ENCODE data around the gene POGLUT2.

Gene POGLUT2

DNA sequence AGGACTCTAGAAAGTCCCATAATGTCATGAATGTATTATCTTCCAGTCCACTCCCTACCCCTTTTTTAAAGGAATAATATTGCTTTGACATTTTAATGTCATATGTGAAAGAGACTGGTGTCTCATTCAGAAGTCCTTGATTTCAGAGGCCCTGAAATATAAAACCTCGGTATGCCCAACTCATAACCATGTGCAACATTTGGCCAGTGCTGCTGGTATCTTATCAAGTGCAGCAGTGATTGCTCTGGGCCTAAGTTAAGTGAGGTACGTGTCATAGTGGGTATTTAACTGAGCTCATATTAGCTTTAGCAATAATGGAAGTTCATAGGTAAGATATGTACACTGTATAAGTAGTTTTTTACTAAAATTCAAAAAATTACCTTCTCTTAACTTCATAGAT lies 39.9 kb downstream of the POGLUT2 start:
- DNase-seq (ENCODE audit: low read depth), result no peak

DNA sequence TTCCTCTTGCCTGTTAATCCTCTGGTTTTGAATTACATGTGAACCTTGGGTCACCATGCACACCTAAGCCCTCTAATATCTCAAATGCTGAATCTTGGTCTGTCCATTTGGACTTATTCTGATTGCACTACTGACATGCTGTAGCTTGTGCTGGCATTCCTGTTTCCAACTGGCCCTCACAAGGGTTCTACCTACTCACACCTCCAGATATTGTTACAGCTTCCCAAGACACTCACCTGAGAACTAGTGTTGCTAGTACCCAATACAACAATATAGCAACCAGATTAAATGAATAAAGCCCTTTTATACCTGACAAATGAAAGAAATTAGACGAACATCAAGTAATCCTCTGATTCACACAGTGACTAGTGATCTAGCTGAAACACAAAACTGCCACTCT lies 41.8 kb downstream of the POGLUT2 start:
- DNase-seq (ENCODE audit: low read depth), result no peak
- Histone ChIP-seq H3K36me3 (ENCODE audit: control insufficient read depth, insufficient read depth, low read length, severe bottlenecking) (no peaks in the 10 kb centered on the region), H3K4me1 (ENCODE audit: control insufficient read depth, insufficient read depth, low read length) (no peaks in the 10 kb centered on the region), H3K27me3 (replicated peaks; ENCODE audit: control insufficient read depth, insufficient read depth, low read length) (no peaks in the 10 kb centered on the region), H3K9me3 (ENCODE audit: control insufficient read depth, low read length) (no peaks in the 10 kb centered on the region), H3K9ac (ENCODE audit: low read length) (no peak overlapping the region), H3K4me3 (ENCODE audit: low read length) (no peak overlapping the region)

More for the DNA sequence above, 39.9 kb downstream of the POGLUT2 start:
- Histone ChIP-seq H3K4me3 (ENCODE audit: low read length) (no peak overlapping the region), H3K4me1 (ENCODE audit: control insufficient read depth, insufficient read depth, low read length) (no peaks in the 10 kb centered on the region), H3K36me3 (ENCODE audit: control insufficient read depth, insufficient read depth, low read length, severe bottlenecking) (no peaks in the 10 kb centered on the region), H3K27me3 (replicated peaks; ENCODE audit: control insufficient read depth, insufficient read depth, low read length) (no peaks in the 10 kb centered on the region), H3K9ac (ENCODE audit: low read length) (no peak overlapping the region), H3K9me3 (ENCODE audit: control insufficient read depth, low read length) (no peaks in the 10 kb centered on the region)

DNA sequence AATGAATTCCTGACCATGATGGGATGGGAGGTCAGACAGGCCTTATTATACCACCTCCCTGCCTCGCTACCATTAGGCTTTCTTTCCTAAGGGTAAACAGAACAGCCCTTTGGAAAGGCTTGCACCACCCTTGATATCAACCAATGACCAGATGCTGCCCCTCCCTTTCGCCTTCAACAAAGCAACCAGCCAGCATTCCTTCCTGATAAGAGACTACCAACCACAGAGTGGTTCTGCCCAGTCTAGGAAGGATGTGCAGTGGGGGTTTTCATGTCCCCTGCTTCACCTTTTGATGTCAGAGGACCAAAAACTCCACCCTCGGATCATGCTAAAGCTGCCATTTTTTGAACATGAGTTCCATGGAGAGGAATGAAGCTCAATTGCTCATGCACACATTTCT lies 46.9 kb downstream of the POGLUT2 start:
- H3K36me3 ChIP-seq (ENCODE audit: control insufficient read depth, insufficient read depth, low read length, severe bottlenecking), result no peaks in the 10 kb centered on the region
- DNase-seq (ENCODE audit: low read depth), result no peak
- H3K9me3 ChIP-seq (ENCODE audit: control insufficient read depth, low read length), result no peaks in the 10 kb centered on the region
- H3K27me3 ChIP-seq (replicated peaks; ENCODE audit: control insufficient read depth, insufficient read depth, low read length), result peaks cover 2% of the 10 kb centered on the region
- no peak overlapping the region for H3K4me3 ChIP-seq (ENCODE audit: low read length)
- no peaks in the 10 kb centered on the region for H3K4me1 ChIP-seq (ENCODE audit: control insufficient read depth, insufficient read depth, low read length)
- no peak overlapping the region for H3K9ac ChIP-seq (ENCODE audit: low read length)

DNA sequence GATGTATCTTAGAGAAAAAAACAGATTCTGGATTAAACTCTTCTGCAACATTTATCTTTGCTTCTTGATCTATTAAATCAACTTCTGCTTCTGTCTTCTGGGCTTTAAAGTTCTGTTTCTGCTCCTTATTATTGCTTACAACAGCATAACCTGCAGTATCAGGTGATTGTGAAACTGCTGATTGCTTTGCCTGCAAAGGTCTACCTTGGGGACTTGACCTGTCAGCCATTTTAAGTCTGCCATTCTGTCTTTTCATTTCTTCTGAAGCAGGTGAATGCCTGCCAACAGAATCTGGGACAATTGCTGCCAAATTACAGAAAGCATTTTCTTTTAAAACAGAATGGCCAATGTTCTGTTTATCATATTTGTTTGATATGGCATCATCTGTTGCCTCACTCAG lies 56.3 kb downstream of the POGLUT2 start:
- no peak overlapping the region for H3K4me3 ChIP-seq (ENCODE audit: low read length)
- H3K9ac ChIP-seq (ENCODE audit: low read length), result no peak overlapping the region
- peaks cover 30% of the 10 kb centered on the region for H3K9me3 ChIP-seq (ENCODE audit: control insufficient read depth, low read length)
- DNase-seq (ENCODE audit: low read depth), result no peak
- no peaks in the 10 kb centered on the region for H3K36me3 ChIP-seq (ENCODE audit: control insufficient read depth, insufficient read depth, low read length, severe bottlenecking)
- H3K27me3 ChIP-seq (replicated peaks; ENCODE audit: control insufficient read depth, insufficient read depth, low read length), result peaks cover 36% of the 10 kb centered on the region
- H3K4me1 ChIP-seq (ENCODE audit: control insufficient read depth, insufficient read depth, low read length), result no peaks in the 10 kb centered on the region

GRCh38 chr13:102742101-102742500 lies 56.7 kb downstream of the POGLUT2 start:
- no peaks in the 10 kb centered on the region for H3K4me1 ChIP-seq (ENCODE audit: control insufficient read depth, insufficient read depth, low read length)
- H3K36me3 ChIP-seq (ENCODE audit: control insufficient read depth, insufficient read depth, low read length, severe bottlenecking), result no peaks in the 10 kb centered on the region
- no peak overlapping the region for H3K9ac ChIP-seq (ENCODE audit: low read length)
- H3K9me3 ChIP-seq (ENCODE audit: control insufficient read depth, low read length), result peaks cover 35% of the 10 kb centered on the region
- H3K4me3 ChIP-seq (ENCODE audit: low read length), result no peak overlapping the region
- H3K27me3 ChIP-seq (replicated peaks; ENCODE audit: control insufficient read depth, insufficient read depth, low read length), result peaks cover 40% of the 10 kb centered on the region
- DNase-seq (ENCODE audit: low read depth), result no peak
